ENCODE results near the gene KRTAP12-1.

KRTAP12-1 gene

GRCh38 chr21:44710756-44711326 is 28.9 kb upstream of the KRTAP12-1 start:
- DNase-seq = peak; percentile 28

DNA sequence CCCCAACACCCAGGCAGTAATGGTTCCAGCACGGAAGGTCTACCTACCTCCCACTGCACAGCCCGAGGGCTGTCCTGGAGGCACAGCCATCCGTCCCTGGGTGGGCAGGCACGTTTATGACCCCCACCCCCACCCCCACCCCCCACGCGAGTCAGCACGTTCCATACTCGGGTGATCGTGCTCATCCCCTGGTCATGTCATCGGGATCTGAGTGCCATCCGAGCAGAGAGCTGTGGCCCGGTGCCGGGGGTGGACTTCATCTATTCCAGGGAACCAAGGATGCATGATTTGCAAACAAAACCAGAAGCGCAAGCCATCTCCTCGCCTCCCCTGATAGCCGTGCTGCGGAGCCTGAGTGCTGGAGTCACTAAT is 28.3 kb upstream of the KRTAP12-1 start:
- DNase-seq = peak; percentile 17

- peak; percentile 23 for DNase-seq
Measured at GRCh38 chr21:44709426-44710293, 27.7 kb upstream of the KRTAP12-1 start.

GRCh38 chr21:44708866-44709425 is 27.0 kb upstream of the KRTAP12-1 start:
- DNase-seq = peak; percentile 17

DNA sequence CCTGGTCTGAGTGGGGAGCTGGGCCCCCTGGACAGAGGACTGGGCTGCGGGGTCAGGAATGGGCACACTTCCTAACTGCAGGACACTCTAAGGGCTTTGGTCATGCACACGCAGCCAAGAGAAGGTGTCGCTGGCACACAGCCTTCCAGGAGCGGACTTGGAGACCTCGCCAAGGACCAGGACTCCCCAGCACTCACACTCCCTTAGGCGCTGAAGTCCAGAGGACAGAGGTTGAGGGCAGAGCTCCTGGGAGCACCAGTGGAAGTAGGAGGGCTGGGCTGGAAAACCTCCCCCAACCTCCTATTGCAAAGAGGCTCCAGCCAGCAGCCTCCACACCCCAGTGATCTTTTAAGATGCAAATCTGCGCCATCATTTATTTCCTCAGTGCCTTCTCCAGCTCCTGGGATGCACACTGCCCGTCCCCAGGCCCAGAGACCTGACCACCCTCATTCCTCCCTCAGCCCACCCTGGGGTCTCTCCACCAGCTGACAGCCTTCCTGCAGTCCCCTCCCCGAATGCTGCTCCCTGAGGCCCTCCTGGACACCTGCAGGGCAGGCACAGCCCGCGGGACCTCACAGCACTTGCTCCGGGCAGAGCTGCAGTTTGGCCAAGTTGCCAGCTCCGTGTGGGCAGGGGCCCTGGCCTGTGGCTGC is 26.4 kb upstream of the KRTAP12-1 start:
- DNase-seq = peak; percentile 30

DNA sequence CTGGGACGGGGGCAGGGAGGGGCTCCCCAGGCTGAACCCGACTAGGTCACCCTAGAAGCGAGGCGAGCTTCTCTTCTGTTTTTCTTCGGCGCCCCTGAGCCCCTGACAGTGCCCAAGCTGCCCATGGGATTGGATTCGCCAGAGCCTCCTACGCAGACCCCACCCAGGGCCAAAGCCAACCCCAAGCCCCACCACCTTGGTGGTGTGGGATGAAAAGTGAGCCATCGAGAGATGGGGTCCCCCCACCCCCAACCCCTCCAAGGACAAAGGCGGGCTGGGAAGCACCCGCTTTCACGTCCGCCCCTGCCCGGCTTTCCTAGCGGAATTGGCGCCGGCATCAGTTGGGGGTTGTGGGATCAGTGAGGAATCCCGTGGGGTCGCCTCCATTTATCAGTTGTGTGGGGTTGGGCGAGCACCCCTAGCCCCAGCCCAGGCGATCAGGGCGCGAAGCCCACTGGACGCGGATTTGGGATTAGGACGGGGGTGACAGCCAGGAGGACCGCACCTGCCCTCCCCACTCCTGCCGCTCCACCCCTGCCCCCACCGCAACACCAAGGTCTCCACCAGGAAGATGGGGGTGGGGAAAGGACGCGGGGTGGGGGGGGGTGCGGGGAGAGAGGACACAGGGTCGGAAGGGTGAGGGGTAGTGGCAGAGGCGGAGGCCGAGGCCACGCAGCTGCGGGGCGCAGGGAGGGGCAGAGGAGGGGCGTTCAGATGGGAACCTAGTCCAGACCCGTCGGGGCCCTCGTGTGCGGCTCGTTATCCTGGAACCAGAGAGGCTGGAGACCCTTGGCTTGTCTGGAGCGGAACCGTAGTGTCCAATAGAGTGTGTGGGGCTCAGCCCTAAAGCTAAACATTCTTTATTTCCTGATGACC is 25.0 kb upstream of the KRTAP12-1 start:
- DNase-seq = peak; percentile 19

GRCh38 chr21:44706026-44706705 is 24.2 kb upstream of the KRTAP12-1 start:
- DNase-seq = peak; percentile 22

DNA sequence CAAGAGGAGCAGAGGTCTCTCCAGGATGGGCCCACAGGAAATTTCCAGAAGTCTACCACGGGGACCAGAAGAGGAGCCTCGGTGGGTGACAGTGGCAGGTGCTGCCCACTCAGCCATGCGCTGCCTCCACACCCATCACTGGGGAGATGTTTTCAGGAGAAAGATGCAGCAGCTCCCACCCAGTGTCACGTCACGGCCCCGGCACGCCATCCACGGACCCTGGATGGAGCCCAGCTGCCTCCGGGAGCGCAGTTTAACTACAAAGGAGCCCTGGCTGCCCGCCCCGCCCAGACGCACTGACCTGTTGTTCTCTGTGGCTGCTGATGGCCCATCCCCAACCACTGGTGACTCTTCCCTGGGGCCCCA is 22.7 kb upstream of the KRTAP12-1 start:
- no peak for DNase-seq

- DNase-seq = peak; percentile 21
Measured at GRCh38 chr21:44703731-44704635, 22.0 kb upstream of the KRTAP12-1 start.

DNA sequence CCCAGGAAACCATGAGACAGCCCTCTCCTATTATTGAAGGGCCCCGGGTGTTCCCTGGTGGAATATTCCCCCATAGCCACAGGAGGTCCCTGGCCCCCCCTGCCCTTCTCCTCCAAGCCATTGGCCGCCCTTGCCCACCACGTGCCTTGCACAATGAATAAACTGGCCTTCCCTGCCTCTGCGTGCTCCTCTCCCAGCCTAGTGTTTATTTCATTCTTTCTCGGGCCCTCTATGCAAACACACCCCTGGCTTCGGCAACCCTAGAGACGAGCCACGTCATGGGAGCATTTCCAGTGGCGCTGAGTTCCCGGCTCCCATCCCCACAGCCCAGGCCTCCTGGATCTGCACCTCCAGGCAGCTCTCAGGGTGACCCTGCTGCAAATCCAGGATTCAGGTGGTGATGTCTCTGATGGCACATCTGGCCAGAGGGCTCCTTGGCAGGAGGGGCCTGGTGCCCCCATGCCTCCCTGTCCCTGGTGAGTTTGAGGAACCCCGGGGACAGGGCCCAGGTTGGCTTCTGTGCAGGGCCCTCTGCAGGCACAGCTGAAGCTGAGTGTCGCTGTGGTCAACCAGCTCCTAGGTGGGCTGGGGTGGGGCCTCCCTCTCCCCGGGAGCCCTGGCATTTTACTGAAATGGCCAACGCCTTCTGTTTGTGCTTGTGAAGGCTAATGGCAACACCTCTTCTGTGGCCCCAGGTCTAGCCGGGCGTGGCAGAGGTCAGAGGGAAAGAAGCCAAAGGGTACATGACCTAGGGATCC is 21.2 kb upstream of the KRTAP12-1 start:
- DNase-seq = peak; percentile 16

DNA sequence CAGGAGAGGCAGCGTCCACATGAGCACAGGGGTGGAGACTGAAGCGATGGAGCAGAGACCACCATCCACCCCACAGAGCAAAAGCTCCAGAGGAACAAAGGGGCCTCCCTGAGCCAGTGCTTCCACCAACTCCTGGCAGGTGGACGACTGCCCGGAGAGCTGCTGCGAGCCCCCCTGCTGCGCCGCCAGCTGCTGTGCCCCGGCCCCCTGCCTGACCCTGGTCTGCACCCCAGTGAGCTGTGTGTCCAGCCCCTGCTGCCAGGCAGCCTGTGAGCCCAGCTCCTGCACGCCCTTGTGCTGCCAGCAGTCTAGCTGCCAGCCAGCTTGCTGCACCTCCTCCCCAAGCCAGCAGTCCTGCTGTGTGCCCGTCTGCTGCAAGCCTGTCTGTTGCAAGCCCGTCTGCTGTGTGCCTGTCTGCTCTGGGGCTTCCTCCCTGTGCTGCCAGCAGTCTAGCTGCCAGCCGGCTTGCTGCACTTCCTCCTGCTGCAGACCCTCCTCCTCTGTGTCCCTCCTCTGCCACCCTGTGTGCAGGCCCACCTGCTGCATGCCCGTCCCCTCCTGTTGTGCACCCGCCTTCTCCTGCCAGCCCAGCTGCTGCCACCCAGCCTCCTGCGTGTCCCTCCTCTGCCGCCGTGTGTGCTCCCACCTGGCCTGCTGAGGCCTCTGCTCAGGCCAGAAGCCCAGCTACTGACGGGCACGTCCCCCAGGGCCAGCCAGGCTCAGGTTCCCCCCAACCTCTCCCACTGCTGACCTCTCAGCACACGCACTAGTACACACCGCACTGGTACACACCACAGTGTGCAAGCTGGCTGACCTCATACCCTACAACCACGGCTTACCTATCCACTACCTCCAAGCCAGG is 20.4 kb upstream of the KRTAP12-1 start:
- peak; percentile 25 for DNase-seq

GRCh38 chr21:44701541-44701940 is 19.6 kb upstream of the KRTAP12-1 start:
- no peak for DNase-seq

- no peak for DNase-seq
Measured at GRCh38 chr21:44701023-44701400, 19.0 kb upstream of the KRTAP12-1 start.

DNA sequence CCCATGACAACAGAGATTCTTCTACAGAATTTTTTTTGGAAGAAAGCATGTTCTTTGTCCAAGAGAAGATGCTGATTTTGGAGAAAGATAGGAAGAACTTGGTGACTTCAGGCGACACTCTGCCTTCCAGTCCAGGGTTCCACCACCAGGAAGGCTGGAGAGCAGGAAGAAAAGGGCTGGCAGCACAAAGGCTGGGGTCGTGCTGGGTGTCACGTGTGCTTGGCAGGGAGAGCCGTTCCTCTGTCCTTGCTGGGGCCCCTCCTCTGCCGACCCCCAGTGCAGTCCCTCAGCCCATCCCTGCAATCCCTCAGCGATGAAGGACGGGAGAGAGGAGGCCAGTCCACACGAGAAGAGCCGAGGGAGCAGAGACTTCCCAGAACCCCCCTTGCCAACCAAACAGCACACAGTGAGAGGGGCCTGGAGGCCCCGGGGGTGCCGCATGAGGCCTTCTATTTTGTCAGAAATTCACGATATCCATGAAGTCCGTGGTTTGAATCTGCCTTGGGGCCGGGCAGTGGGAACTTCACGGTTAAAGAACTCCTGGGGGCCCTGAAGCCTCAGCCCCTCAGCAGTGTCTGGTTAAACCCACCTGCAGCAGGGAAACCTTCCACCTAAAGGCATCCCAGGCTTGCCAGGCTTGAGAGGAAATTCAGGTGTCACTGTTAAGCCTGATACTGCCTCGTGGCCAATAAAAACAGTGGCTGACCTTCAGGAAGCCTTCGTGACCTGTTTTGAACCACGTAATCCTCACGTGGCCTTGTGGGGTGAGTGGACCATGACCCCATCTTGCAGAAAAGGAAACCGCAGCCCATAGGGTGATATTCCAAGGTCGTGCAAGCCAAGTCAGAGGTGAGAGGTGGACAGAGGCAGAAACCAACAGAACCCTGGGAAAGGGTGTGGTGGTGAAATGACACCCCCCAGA is 18.4 kb upstream of the KRTAP12-1 start:
- peak; percentile 12 for DNase-seq

DNA sequence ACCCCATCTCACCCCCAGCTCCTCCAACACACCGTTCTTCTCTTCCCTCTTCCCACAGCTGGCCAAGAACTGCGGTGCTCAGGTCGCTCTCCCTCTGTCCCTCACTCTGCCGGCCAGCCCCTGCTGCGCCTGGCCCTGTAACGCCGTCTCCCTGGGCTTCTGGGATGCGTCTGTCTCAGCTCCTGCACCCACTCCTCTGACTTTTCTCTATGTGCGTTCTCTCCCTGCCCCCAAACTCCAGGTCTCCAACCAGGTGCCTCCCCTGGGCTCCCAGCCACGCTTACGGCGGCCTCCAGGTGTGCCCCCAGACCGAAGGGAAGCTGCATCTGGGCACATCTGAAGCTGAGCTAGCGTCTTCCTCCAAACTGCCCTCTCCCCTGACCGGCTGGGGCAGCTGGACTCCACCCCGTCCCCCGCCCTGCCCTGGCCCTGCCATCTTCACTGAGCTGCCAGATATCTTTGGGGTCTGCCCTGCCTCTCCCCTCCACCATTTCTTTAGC is 17.6 kb upstream of the KRTAP12-1 start:
- DNase-seq = no peak

GRCh38 chr21:44697811-44698734 is 16.1 kb upstream of the KRTAP12-1 start:
- no peak for DNase-seq

Data from activated CD4-positive, CD25-positive, alpha-beta regulatory T cell treated with anti-CD3 and anti-CD28 coated beads, Interleukin-2, amount 50 U/mL, for 72 hours (primary cell).